HepG2 (cell line): ENCODE measurements around the gene MED23. TPM values are rescaled to one million over a fixed set of nuclear protein-coding genes. Genes with fewer than 3 reads are reported as not detected.

ENCODE experiments used
- AGO1 ChIP-seq: fragments of 200-400 bp; formaldehyde crosslinking; IDR thresholded peaks from 2 replicates; pipeline ENCODE4 v1.6.1; 2017; ENCODE audit warnings: mild to moderate bottlenecking, low read depth, low read length, moderate library complexity; ENCODE audit not compliant: poor library complexity, severe bottlenecking
- BHLHE40 ChIP-seq: IDR thresholded peaks from 2 replicates; pipeline ENCODE4 v1.6.1; 2011; ENCODE audit warnings: low read length, improper control_type of control experiment
- CREM ChIP-seq, 2 experiments: sonication (generic) in 1 of 2; formaldehyde crosslinking in 1 of 2; IDR thresholded peaks; 2 replicates each; pipeline versions ENCODE4 v1.4.0 to v1.6.1; 2016 to 2020; ENCODE audit warnings: antibody characterized with exemption in 1 of 2, mild to moderate bottlenecking in 1 of 2, missing genetic modification reagents in 1 of 2
- KAT7 ChIP-seq: IDR thresholded peaks from 2 replicates; pipeline ENCODE4 v1.6.1; 2018; ENCODE audit warnings: borderline replicate concordance, missing compliant biosample characterization
- MED13 ChIP-seq: sonication (generic); formaldehyde crosslinking; IDR thresholded peaks from 2 replicates; pipeline ENCODE4 v1.5.0; 2020; ENCODE audit warnings: missing genetic modification reagents
- MTA1 ChIP-seq: sonication (generic); formaldehyde crosslinking; IDR thresholded peaks from 2 replicates; pipeline ENCODE4 v1.4.0; 2020; ENCODE audit warnings: missing genetic modification reagents, mild to moderate bottlenecking, borderline replicate concordance
- REXO4 ChIP-seq: sonication (generic); formaldehyde crosslinking; IDR thresholded peaks from 2 replicates; pipeline ENCODE4 v1.8.0; 2022; ENCODE audit warnings: missing genetic modification reagents, mild to moderate bottlenecking, borderline replicate concordance
- STAG1 ChIP-seq: sonication (generic); formaldehyde crosslinking; IDR thresholded peaks from 2 replicates; pipeline ENCODE4 v1.4.0; 2020; ENCODE audit warnings: missing genetic modification reagents
- STAT5B ChIP-seq: sonication (generic); formaldehyde crosslinking; IDR thresholded peaks from 2 replicates; pipeline ENCODE4 v1.4.0; 2020; ENCODE audit warnings: missing genetic modification reagents
- TRIM24 ChIP-seq: sonication (generic); formaldehyde crosslinking; IDR thresholded peaks from 2 replicates; pipeline ENCODE4 v1.8.0; 2022; ENCODE audit warnings: mild to moderate bottlenecking, missing genetic modification reagents
- XBP1 ChIP-seq: sonication (generic); formaldehyde crosslinking; IDR thresholded peaks from 2 replicates; pipeline ENCODE4 v1.5.0; 2020; ENCODE audit warnings: missing genetic modification reagents
- ZNF281 ChIP-seq: sonication (generic); formaldehyde crosslinking; IDR thresholded peaks from 2 replicates; pipeline ENCODE4 v1.4.0; 2020; ENCODE audit warnings: missing genetic modification reagents, borderline replicate concordance
- ZNF367 ChIP-seq: sonication (generic); formaldehyde crosslinking; IDR thresholded peaks from 2 replicates; pipeline ENCODE4 v1.4.0; 2020; ENCODE audit warnings: missing genetic modification reagents, borderline replicate concordance
- ZNF703 ChIP-seq: sonication (generic); formaldehyde crosslinking; IDR thresholded peaks from 2 replicates; pipeline ENCODE4 v1.5.1; 2020; ENCODE audit warnings: missing genetic modification reagents, mild to moderate bottlenecking, moderate library complexity, borderline replicate concordance
- ZXDC ChIP-seq: sonication (generic); formaldehyde crosslinking; IDR thresholded peaks from 2 replicates; pipeline ENCODE4 v1.5.0; 2020; ENCODE audit warnings: mild to moderate bottlenecking, missing genetic modification reagents
- polyA plus RNA-seq, 8 experiments: library from polyadenylated mRNA; depleted of rRNA in 3 of 8; stranded (reverse) in 7 of 8; unstranded in 1 of 8; fragments of >200 nt; fragmentation: Illumina TruSeq in 4 of 8; extraction: Trizol in 4 of 8; gene quantifications; 2 replicates each; pipeline versions ENCODE4 v1.2.1 to v1.2.3, GENCODE V29; 2011 to 2016; ENCODE audit warnings: low read depth in 4 of 8, missing spikeins in 1 of 8, mixed read lengths in 1 of 8; ENCODE audit not compliant: insufficient read depth in 1 of 8
- total RNA-seq, 5 experiments: library from RNA; depleted of rRNA; stranded (reverse); fragments of >200 nt; fragmentation: Illumina TruSeq; extraction: Trizol; gene quantifications; 2 replicates each; pipeline ENCODE4 v1.2.3, GENCODE V29; 2016; ENCODE audit warnings: low read depth in 1 of 5
- TF ChIP-seq, protein P1 (sequence below): sonication (generic); formaldehyde crosslinking; conservative IDR thresholded peaks from 2 replicates; pipeline ENCODE4 v1.8.0; 2022; ENCODE audit warnings: missing genetic modification reagents
- TF ChIP-seq, protein P2 (sequence below): sonication (generic); formaldehyde crosslinking; IDR thresholded peaks from 2 replicates; pipeline ENCODE4 v1.4.0; 2020; ENCODE audit warnings: missing genetic modification reagents
- TF ChIP-seq, protein P3 (sequence below): sonication (generic); formaldehyde crosslinking; IDR thresholded peaks from 2 replicates; pipeline ENCODE4 v1.4.0; 2020; ENCODE audit warnings: missing genetic modification reagents
- TF ChIP-seq, protein P4 (sequence below): sonication (generic); formaldehyde crosslinking; IDR thresholded peaks from 2 replicates; pipeline ENCODE4 v1.5.1; 2020; ENCODE audit warnings: missing genetic modification reagents, mild to moderate bottlenecking, borderline replicate concordance

MED23 gene
- total and polyA plus RNA-seq, 2 of the 13 experiments (the other 11 are each of a cell fraction or from before 2014, with no cell fraction given), result 34.9 to 50.5 TPM

DNA sequence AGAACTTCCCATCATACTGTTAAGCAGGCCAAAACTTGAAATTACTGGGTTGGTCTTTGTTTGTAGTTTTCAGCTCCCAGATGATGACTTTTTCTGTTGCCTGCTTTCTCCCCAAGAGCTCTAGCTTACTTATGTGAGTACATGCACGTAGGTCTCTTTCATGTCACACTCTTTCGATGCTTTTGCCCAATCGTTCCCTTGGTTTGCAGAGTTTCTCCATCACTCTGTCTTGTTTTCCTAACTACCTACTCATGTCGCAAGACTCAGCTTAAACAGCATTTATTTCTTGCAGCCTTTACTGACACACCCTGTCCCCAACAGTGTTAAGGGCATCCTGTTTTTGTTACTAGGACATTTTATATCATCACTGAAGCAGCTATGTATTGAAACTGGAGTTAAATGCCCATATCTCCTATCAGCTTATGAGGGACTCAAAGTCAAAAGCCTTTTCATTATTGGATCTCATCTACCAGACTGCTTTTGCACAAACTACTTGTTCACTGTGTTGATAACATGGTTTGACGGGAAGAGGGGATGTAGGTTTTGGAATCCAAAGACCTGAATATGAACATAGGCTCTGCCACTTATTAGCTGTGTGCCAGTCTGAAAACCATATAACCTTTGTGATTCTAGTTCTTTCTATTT is 52.1 kb downstream of the MED23 start (continued):
- TF ChIP-seq, protein P1, sequence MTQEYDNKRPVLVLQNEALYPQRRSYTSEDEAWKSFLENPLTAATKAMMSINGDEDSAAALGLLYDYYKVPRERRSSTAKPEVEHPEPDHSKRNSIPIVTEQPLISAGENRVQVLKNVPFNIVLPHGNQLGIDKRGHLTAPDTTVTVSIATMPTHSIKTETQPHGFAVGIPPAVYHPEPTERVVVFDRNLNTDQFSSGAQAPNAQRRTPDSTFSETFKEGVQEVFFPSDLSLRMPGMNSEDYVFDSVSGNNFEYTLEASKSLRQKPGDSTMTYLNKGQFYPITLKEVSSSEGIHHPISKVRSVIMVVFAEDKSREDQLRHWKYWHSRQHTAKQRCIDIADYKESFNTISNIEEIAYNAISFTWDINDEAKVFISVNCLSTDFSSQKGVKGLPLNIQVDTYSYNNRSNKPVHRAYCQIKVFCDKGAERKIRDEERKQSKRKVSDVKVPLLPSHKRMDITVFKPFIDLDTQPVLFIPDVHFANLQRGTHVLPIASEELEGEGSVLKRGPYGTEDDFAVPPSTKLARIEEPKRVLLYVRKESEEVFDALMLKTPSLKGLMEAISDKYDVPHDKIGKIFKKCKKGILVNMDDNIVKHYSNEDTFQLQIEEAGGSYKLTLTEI, result no peak
- TF ChIP-seq AGO1 (no peak), ZXDC (CRISPR knock-in tag) (no peak), ZNF703 (CRISPR knock-in tag) (no peak), ZNF367 (CRISPR knock-in tag) (no peak), XBP1 (CRISPR knock-in tag) (no peak), TRIM24 (CRISPR knock-in tag) (0 out of 2 replicates have a peak, but pooled peaks have one; percentile 12), CREM (IDR thresholded peaks at IDR 0.05) (peak; percentile 80; the same call in 1 of the 2 replicates), CREM (CRISPR knock-in tag; IDR thresholded peaks at IDR 0.05) (no peak), STAT5B (CRISPR knock-in tag) (no peak), REXO4 (CRISPR knock-in tag) (no peak), BHLHE40 (no peak), MTA1 (CRISPR knock-in tag) (no peak), STAG1 (CRISPR knock-in tag) (no peak), MED13 (CRISPR knock-in tag) (no peak), ZNF281 (CRISPR knock-in tag) (no peak), KAT7 (CRISPR knock-in tag) (no peak)
- TF ChIP-seq, protein P2, sequence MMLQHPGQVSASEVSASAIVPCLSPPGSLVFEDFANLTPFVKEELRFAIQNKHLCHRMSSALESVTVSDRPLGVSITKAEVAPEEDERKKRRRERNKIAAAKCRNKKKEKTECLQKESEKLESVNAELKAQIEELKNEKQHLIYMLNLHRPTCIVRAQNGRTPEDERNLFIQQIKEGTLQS (CRISPR knock-in tag), result no peak
- TF ChIP-seq, protein P3, sequence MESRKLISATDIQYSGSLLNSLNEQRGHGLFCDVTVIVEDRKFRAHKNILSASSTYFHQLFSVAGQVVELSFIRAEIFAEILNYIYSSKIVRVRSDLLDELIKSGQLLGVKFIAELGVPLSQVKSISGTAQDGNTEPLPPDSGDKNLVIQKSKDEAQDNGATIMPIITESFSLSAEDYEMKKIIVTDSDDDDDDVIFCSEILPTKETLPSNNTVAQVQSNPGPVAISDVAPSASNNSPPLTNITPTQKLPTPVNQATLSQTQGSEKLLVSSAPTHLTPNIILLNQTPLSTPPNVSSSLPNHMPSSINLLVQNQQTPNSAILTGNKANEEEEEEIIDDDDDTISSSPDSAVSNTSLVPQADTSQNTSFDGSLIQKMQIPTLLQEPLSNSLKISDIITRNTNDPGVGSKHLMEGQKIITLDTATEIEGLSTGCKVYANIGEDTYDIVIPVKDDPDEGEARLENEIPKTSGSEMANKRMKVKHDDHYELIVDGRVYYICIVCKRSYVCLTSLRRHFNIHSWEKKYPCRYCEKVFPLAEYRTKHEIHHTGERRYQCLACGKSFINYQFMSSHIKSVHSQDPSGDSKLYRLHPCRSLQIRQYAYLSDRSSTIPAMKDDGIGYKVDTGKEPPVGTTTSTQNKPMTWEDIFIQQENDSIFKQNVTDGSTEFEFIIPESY (CRISPR knock-in tag), result no peak
- TF ChIP-seq, protein P4, sequence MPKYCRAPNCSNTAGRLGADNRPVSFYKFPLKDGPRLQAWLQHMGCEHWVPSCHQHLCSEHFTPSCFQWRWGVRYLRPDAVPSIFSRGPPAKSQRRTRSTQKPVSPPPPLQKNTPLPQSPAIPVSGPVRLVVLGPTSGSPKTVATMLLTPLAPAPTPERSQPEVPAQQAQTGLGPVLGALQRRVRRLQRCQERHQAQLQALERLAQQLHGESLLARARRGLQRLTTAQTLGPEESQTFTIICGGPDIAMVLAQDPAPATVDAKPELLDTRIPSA, result no peak
